Natural killer cell (primary cell): ENCODE results near the gene TRIP12. TPM values are rescaled to one million over a fixed set of nuclear protein-coding genes. Genes with fewer than 3 reads are reported as not detected.
"Not testable (repeated sequence)": the region's sequence is repeated elsewhere in the genome, so short reads cannot be mapped to it uniquely, and the experiment has no call there.

Experiments
- ATAC-seq, 3 donors: fragments of 150-1000 bp in 2 of 3; fragments of 200-7000 bp in 1 of 3; cut with Tn5 transposase; 1 replicate in 1 of 3; 2 replicates in 2 of 3; pipeline ENCODE4 v1.10.0; 2021; ENCODE audit warnings: mild to moderate bottlenecking in 2 of 3, moderate library complexity in 2 of 3
- DNase-seq, 2 donors: peaks; one replicate each; pipeline versions ENCODE4 v3.0.0 to v3.0.0-alpha.2; 2013 to 2021; ENCODE audit warnings: mixed read lengths in 1 of 2
- H3K27ac ChIP-seq: one replicate; pipeline ENCODE4 v1.5.1; 2013; ENCODE audit warnings: mild to moderate bottlenecking, low read length
- H3K27me3 ChIP-seq: one replicate; pipeline ENCODE4 v1.6.1; 2013; ENCODE audit warnings: low read length; ENCODE audit not compliant: control insufficient read depth, insufficient read depth
- H3K36me3 ChIP-seq: one replicate; pipeline ENCODE4 v1.6.1; 2013; ENCODE audit warnings: low read length; ENCODE audit not compliant: control insufficient read depth, insufficient read depth
- H3K4me1 ChIP-seq: one replicate; pipeline ENCODE4 v1.6.1; 2013; ENCODE audit warnings: low read length; ENCODE audit not compliant: control insufficient read depth, insufficient read depth
- H3K4me3 ChIP-seq: one replicate; pipeline ENCODE4 v1.5.1; 2013; ENCODE audit warnings: low read length
- H3K9me3 ChIP-seq: one replicate; pipeline ENCODE4 v1.6.1; 2013; ENCODE audit warnings: low read length; ENCODE audit not compliant: control insufficient read depth, insufficient read depth
- H3K27ac Mint-ChIP-seq, 2 donors: one replicate each; pipeline ENCODE4 v1.8.0; 2022; ENCODE audit warnings: mild to moderate bottlenecking in 2 of 2, mixed read lengths in 2 of 2, moderate library complexity in 1 of 2
- H3K27me3 Mint-ChIP-seq, 2 donors: one replicate each; pipeline ENCODE4 v1.8.0; 2022; ENCODE audit warnings: low read depth in 2 of 2, mixed read lengths in 2 of 2
- H3K36me3 Mint-ChIP-seq: one replicate; pipeline ENCODE4 v1.8.0; 2022; ENCODE audit warnings: mixed read lengths
- H3K4me1 Mint-ChIP-seq, 2 donors: one replicate each; pipeline ENCODE4 v1.8.0; 2022; ENCODE audit warnings: mixed read lengths in 2 of 2
- H3K4me3 Mint-ChIP-seq: one replicate; pipeline ENCODE4 v1.8.0; 2022; ENCODE audit warnings: mild to moderate bottlenecking, moderate library complexity, mixed read lengths
- H3K9me3 Mint-ChIP-seq, 2 donors: one replicate each; pipeline ENCODE4 v1.8.0; 2022; ENCODE audit warnings: mixed read lengths in 2 of 2
- WGBS: methylation state at CpG from one replicate; pipeline ENCODE4 v1.1.7; 2013; ENCODE audit warnings: missing lambda C conversion rate; ENCODE audit not compliant: insufficient coverage; 5-methylcytosine and 5-hydroxymethylcytosine counted together
- intact Hi-C: fragments of 100-400 bp; cut with micrococcal nuclease; formaldehyde crosslinking; loops from one replicate; pipeline ENCODE4 v1.14.2; 2022
- total RNA-seq, 4 donors: library from RNA; stranded (reverse); fragments of 120-200 nt in 1 of 4; gene quantifications; one replicate each; pipeline versions ENCODE4 v1.2.3 to v1.2.4, GENCODE V29; 2013 to 2022
- TF ChIP-seq, protein P1 (sequence below): fragments of 200-600 bp; IDR thresholded peaks from one replicate; pipeline ENCODE4 v1.8.0; 2022; ENCODE audit warnings: antibody characterized with exemption

The TRIP12 gene
- total RNA-seq, 3 donors from 2014 or later (not counting 1 experiment from before 2014, with no cell fraction given) = 295 to 351 (median 325) TPM

- Mint-ChIP-seq H3K4me3 (no peak overlapping the region), H3K36me3 (no peaks in the 10 kb centered on the region), H3K4me1 (no peaks in the 10 kb centered on the region), H3K27ac (no peak overlapping the region), H3K27me3 (peaks cover 14 to 20% of the 10 kb centered on the region in 2 donors), H3K9me3 (no peaks in the 10 kb centered on the region)
- Histone ChIP-seq H3K4me1 (no peaks in the 10 kb centered on the region), H3K9me3 (no peaks in the 10 kb centered on the region), H3K4me3 (no peak overlapping the region), H3K27me3 (peaks cover 2% of the 10 kb centered on the region), H3K27ac (no peak overlapping the region), H3K36me3 (no peaks in the 10 kb centered on the region)
- no peak for ATAC-seq
- TF ChIP-seq, protein P1, sequence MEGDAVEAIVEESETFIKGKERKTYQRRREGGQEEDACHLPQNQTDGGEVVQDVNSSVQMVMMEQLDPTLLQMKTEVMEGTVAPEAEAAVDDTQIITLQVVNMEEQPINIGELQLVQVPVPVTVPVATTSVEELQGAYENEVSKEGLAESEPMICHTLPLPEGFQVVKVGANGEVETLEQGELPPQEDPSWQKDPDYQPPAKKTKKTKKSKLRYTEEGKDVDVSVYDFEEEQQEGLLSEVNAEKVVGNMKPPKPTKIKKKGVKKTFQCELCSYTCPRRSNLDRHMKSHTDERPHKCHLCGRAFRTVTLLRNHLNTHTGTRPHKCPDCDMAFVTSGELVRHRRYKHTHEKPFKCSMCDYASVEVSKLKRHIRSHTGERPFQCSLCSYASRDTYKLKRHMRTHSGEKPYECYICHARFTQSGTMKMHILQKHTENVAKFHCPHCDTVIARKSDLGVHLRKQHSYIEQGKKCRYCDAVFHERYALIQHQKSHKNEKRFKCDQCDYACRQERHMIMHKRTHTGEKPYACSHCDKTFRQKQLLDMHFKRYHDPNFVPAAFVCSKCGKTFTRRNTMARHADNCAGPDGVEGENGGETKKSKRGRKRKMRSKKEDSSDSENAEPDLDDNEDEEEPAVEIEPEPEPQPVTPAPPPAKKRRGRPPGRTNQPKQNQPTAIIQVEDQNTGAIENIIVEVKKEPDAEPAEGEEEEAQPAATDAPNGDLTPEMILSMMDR = no peak
- no peak for DNase-seq
- intact Hi-C loops = no loop called here
- WGBS = 86% methylated on average over 7 of the region's 7 CpGs
Observed at GRCh38 chr2:229725716-229726574, 195.9 kb downstream of the TRIP12 start.

GRCh38 chr2:229723192-229723591 lies 198.6 kb downstream of the TRIP12 start:
- H3K27me3 ChIP-seq = peaks cover 13% of the 10 kb centered on the region
- H3K27me3 Mint-ChIP-seq = peaks cover 20 to 26% of the 10 kb centered on the region in 2 donors
- H3K27ac ChIP-seq, ATAC-seq, H3K36me3 ChIP-seq, H3K4me3 Mint-ChIP-seq, H3K4me1 Mint-ChIP-seq, H3K36me3 Mint-ChIP-seq, intact Hi-C loops, H3K9me3 ChIP-seq, H3K4me3 ChIP-seq, DNase-seq, H3K27ac Mint-ChIP-seq, H3K4me1 ChIP-seq, H3K9me3 Mint-ChIP-seq: not testable (repeated sequence)
- WGBS = 65% methylated on average over 3 of the region's 3 CpGs

GRCh38 chr2:229719926-229720647 lies 201.7 kb downstream of the TRIP12 start:
- Mint-ChIP-seq H3K36me3 (no peaks in the 10 kb centered on the region), H3K4me3 (no peak overlapping the region), H3K27ac (no peak overlapping the region), H3K27me3 (peaks cover 29 to 51% of the 10 kb centered on the region in 2 donors), H3K4me1 (peaks cover 0 to 4% of the 10 kb centered on the region in 2 donors), H3K9me3 (no peaks in the 10 kb centered on the region)
- H3K27ac ChIP-seq = no peak overlapping the region
- H3K27me3 ChIP-seq = peaks cover 15% of the 10 kb centered on the region
- 75% methylated on average over 1 of the region's 3 CpGs for WGBS
- peaks cover 2% of the 10 kb centered on the region for H3K4me1 ChIP-seq
- intact Hi-C loops = no loop called here
- TF ChIP-seq, protein P1 = no peak
- no peaks in the 10 kb centered on the region for H3K9me3 ChIP-seq
- no peaks in the 10 kb centered on the region for H3K36me3 ChIP-seq
- no peak for ATAC-seq
- no peak overlapping the region for H3K4me3 ChIP-seq
- DNase-seq = no peak

DNA sequence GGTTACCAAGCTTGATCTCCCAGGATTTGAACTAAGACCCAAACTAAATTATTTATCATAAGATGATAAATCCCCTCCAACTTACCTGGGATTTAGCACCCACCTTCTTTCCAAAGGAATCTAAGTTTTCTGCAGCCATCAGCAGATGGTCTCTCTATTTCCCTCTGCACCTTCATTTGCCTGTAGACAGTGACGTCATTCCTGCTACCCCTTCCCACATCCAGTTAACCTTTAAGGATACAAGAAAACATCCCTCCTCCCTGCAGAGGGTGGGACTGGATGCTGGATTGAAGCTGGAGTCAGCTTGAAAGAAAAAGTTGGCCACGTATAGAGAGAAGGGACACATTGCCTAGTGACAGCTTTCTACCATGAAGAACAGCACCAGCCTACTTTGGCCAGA lies 203.8 kb downstream of the TRIP12 start:
- TF ChIP-seq, protein P1 = no peak
- intact Hi-C loops = no loop called here
- no peak for ATAC-seq
- Histone ChIP-seq H3K4me1 (peaks cover 14% of the 10 kb centered on the region), H3K9me3 (no peaks in the 10 kb centered on the region), H3K36me3 (no peaks in the 10 kb centered on the region), H3K4me3 (no peak overlapping the region), H3K27ac (no peak overlapping the region), H3K27me3 (peaks cover 18% of the 10 kb centered on the region)
- H3K4me3 Mint-ChIP-seq = no peak overlapping the region
- no peaks in the 10 kb centered on the region for H3K36me3 Mint-ChIP-seq
- H3K27me3 Mint-ChIP-seq = peaks cover 26 to 45% of the 10 kb centered on the region in 2 donors
- no peaks in the 10 kb centered on the region for H3K9me3 Mint-ChIP-seq
- H3K27ac Mint-ChIP-seq = no peak overlapping the region
- WGBS = 61% methylated on average over 2 of the region's 2 CpGs
- DNase-seq = no peak
- peaks cover 0 to 7% of the 10 kb centered on the region in 2 donors for H3K4me1 Mint-ChIP-seq
